ENCODE data around the gene ZNF416. TPM values are rescaled to one million over a fixed set of nuclear protein-coding genes. Genes with fewer than 3 reads are reported as not detected.

ZNF416 gene
- total RNA-seq, 1 donor from 2014 or later: 6.8 TPM

DNA sequence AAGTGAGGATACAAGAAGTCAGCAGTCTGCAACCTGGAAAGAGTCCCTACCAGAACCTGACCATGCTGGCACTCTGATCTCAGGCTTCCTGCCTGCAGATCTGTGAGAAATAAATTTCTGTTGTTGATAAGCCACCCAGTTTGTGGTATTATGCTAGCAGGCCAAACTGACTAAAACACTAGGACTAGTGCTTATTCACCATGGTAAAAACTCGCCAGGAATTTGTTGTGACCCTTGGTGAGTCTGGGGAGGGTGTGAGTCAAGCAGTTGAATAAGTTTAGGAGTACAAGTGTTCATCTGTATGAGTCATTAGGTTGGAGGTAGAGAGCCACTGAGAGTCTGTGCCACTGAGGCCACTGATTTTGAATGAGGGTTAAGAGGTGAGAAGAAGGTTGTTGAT, 8.8 kb upstream of the ZNF416 start:
- H3K9me3 Mint-ChIP-seq (ENCODE audit: unreplicated experiment): peaks cover 36% of the 10 kb centered on the region

GRCh38 chr19:57583521-57584416, 5.1 kb upstream of the ZNF416 start, which contains the start of gene ZIK1:
TSS of gene ZIK1 (plus strand) at chr19:57584145. CDS start at chr19:57584357, 212 bp downstream.
- Mint-ChIP-seq H3K4me3 (ENCODE audit: unreplicated experiment) (peak within 1 kb of the TSS; percentile 85), H3K4me1 (ENCODE audit: unreplicated experiment) (peaks cover 12% of the 10 kb centered on the region), H3K36me3 (ENCODE audit: unreplicated experiment) (peaks cover 35% of the 10 kb centered on the region), H3K9me3 (ENCODE audit: unreplicated experiment) (peaks cover 41% of the 10 kb centered on the region), H3K27ac (ENCODE audit: unreplicated experiment) (peak within 1 kb of the TSS; percentile 90), H3K27me3 (ENCODE audit: unreplicated experiment) (no peaks in the 10 kb centered on the region)
- DNase-seq (ENCODE audit: extremely low spot score, unreplicated experiment): peak; percentile 94
- TF ChIP-seq, protein P1, sequence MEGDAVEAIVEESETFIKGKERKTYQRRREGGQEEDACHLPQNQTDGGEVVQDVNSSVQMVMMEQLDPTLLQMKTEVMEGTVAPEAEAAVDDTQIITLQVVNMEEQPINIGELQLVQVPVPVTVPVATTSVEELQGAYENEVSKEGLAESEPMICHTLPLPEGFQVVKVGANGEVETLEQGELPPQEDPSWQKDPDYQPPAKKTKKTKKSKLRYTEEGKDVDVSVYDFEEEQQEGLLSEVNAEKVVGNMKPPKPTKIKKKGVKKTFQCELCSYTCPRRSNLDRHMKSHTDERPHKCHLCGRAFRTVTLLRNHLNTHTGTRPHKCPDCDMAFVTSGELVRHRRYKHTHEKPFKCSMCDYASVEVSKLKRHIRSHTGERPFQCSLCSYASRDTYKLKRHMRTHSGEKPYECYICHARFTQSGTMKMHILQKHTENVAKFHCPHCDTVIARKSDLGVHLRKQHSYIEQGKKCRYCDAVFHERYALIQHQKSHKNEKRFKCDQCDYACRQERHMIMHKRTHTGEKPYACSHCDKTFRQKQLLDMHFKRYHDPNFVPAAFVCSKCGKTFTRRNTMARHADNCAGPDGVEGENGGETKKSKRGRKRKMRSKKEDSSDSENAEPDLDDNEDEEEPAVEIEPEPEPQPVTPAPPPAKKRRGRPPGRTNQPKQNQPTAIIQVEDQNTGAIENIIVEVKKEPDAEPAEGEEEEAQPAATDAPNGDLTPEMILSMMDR (IDR thresholded peaks at IDR 0.05): peak; percentile 12

More for the DNA sequence above, 8.8 kb upstream of the ZNF416 start:
- DNase-seq (ENCODE audit: extremely low spot score, unreplicated experiment): no peak
- H3K4me1 Mint-ChIP-seq (ENCODE audit: unreplicated experiment): peaks cover 9% of the 10 kb centered on the region
- TF ChIP-seq, protein P1 (IDR thresholded peaks at IDR 0.05): no peak
- H3K27me3 Mint-ChIP-seq (ENCODE audit: unreplicated experiment): no peaks in the 10 kb centered on the region
- H3K4me3 Mint-ChIP-seq (ENCODE audit: unreplicated experiment): no peak overlapping the region
- peaks cover 69% of the 10 kb centered on the region for H3K36me3 Mint-ChIP-seq (ENCODE audit: unreplicated experiment)
- no peak overlapping the region for H3K27ac Mint-ChIP-seq (ENCODE audit: unreplicated experiment)

- no peak for DNase-seq (ENCODE audit: extremely low spot score, unreplicated experiment)
- peaks cover 38% of the 10 kb centered on the region for H3K9me3 Mint-ChIP-seq (ENCODE audit: unreplicated experiment)
- no peak overlapping the region for H3K27ac Mint-ChIP-seq (ENCODE audit: unreplicated experiment)
- H3K4me1 Mint-ChIP-seq (ENCODE audit: unreplicated experiment): peaks cover 14% of the 10 kb centered on the region
- H3K36me3 Mint-ChIP-seq (ENCODE audit: unreplicated experiment): peaks cover 31% of the 10 kb centered on the region
- peak overlapping the region; percentile 85 for H3K4me3 Mint-ChIP-seq (ENCODE audit: unreplicated experiment)
- TF ChIP-seq, protein P1 (IDR thresholded peaks at IDR 0.05): no peak
- no peaks in the 10 kb centered on the region for H3K27me3 Mint-ChIP-seq (ENCODE audit: unreplicated experiment)
Observed at GRCh38 chr19:57583104-57583520, 4.4 kb upstream of the ZNF416 start.

GRCh38 chr19:57576661-57577060, 2.0 kb downstream of the ZNF416 start:
- peak overlapping the region; percentile 49 for H3K4me3 Mint-ChIP-seq (ENCODE audit: unreplicated experiment)
- TF ChIP-seq, protein P1 (IDR thresholded peaks at IDR 0.05): no peak
- H3K27me3 Mint-ChIP-seq (ENCODE audit: unreplicated experiment): no peaks in the 10 kb centered on the region
- peaks cover 13% of the 10 kb centered on the region for H3K4me1 Mint-ChIP-seq (ENCODE audit: unreplicated experiment)
- H3K9me3 Mint-ChIP-seq (ENCODE audit: unreplicated experiment): peaks cover 45% of the 10 kb centered on the region
- peaks cover 61% of the 10 kb centered on the region for H3K36me3 Mint-ChIP-seq (ENCODE audit: unreplicated experiment)
- H3K27ac Mint-ChIP-seq (ENCODE audit: unreplicated experiment): no peak overlapping the region
- DNase-seq (ENCODE audit: extremely low spot score, unreplicated experiment): no peak

DNA sequence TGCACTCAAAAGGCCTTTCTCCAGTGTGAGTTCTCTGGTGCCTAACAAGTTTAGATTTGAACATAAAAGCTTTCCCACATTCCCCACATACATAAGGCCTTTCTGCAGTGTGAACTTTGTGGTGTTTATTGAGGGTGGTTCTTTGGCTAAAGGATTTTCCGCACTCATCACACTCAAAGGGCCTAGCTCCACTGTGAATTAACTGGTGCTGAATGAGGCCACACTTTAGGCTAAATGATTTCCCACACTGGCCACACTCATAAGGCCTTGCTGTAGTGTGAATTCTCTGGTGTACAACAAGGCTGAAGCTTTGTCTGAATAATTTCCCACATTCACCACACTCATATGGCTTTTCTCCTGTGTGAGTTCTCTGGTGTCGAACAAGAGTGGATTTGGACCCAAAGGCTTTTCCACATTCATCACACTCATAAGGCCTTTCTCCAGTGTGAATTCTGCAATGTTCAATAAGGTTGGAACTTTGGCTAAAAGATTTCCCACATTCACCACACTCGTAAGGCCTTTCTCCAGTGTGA, 6.2 kb downstream of the ZNF416 start:
- Mint-ChIP-seq H3K27ac (ENCODE audit: unreplicated experiment) (no peak overlapping the region), H3K4me1 (ENCODE audit: unreplicated experiment) (peaks cover 3% of the 10 kb centered on the region), H3K27me3 (ENCODE audit: unreplicated experiment) (no peaks in the 10 kb centered on the region), H3K4me3 (ENCODE audit: unreplicated experiment) (no peak overlapping the region), H3K36me3 (ENCODE audit: unreplicated experiment) (peaks cover 63% of the 10 kb centered on the region), H3K9me3 (ENCODE audit: unreplicated experiment) (peaks cover 62% of the 10 kb centered on the region)
- TF ChIP-seq, protein P1 (IDR thresholded peaks at IDR 0.05): no peak
- DNase-seq (ENCODE audit: extremely low spot score, unreplicated experiment): no peak

Measured in osteocyte (in vitro differentiated cells).